T-helper 22 cell (primary cell): ENCODE data around the gene TCF23.
A peak's percentile ranks its signal among the peaks of the same experiment; 100 is the strongest.

Source experiments
- DNase-seq: peaks from one replicate; pipeline ENCODE4 v3.0.0-alpha.2; 2020; ENCODE audit warnings: low read depth

Gene TCF23

DNA sequence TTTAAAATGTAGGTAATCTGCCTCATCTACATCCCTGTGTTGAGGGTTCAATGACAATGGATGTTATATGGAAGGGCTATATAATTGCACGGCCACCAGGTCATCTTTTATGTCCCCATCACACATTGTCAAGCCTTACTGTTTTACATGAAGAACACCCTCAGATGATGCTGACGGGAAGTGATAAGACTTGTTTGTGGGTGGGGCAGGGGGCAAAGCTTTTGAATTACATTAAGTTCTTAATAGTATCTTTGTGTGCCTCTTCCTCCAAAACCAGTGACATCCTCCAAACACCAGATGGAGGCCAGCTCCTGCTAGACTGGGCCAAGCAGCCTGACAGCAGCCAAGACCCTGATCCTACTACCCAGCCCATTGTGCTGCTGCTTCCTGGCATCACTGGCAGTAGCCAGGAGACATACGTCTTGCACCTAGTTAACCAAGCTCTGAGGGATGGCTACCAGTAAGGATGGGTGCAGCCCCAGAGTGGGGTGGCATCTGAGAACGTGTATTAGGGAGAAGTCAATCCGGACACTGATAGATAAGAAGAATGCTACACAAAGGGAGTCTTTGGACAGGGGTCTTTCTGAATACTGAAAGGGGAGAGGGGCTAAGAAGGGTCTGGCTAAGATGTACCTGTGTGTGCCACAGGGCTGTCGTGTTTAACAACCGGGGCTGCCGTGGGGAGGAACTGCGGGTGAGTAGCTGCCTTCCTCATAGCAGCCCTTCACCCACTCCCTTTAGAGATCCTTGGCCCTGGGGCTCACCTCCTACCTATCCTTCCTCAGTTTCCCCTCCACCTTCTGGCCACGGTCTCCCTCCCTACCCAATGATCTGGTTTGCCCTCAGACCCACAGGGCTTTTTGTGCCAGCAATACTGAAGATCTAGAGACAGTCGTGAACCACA is 19.9 kb upstream of the TCF23 start:
- DNase-seq, result no peak

DNA sequence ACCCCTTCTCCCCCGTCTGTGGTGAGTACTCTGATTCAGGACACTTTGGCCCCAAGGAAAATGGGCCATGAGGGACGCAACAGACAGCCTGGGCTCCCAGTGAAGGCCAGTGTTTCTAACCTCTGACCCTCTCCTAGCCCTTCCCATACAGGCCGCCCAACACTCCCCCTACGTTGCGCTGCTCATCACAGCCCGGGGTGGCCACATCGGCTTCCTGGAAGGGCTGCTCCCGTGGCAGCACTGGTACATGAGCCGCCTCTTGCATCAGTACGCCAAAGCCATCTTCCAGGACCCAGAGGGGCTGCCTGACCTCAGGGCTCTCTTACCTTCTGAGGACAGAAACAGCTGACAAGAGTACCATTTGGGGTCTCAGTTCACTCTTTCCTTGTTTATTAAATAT is 18.4 kb upstream of the TCF23 start:
- DNase-seq, result no peak

DNA sequence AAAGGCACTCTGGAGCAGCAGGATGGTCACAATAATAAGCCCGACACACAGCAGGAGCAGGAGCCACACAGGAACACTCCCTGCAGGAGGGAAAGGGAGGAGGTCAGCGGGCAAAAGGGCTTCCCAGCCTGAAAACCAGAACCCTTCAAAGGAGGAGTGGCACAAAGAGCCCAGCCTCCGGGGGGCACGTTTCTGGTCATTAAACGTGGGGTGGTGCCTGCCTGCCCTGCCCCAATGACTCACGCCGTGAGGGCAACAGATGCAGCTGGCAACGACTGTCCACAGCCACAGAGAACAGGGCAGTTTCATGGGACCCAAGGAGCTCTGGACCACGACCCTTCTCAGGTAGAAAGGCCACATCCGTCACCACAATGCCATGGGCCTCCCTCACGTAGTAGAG is 17.4 kb upstream of the TCF23 start:
- no peak for DNase-seq

DNA sequence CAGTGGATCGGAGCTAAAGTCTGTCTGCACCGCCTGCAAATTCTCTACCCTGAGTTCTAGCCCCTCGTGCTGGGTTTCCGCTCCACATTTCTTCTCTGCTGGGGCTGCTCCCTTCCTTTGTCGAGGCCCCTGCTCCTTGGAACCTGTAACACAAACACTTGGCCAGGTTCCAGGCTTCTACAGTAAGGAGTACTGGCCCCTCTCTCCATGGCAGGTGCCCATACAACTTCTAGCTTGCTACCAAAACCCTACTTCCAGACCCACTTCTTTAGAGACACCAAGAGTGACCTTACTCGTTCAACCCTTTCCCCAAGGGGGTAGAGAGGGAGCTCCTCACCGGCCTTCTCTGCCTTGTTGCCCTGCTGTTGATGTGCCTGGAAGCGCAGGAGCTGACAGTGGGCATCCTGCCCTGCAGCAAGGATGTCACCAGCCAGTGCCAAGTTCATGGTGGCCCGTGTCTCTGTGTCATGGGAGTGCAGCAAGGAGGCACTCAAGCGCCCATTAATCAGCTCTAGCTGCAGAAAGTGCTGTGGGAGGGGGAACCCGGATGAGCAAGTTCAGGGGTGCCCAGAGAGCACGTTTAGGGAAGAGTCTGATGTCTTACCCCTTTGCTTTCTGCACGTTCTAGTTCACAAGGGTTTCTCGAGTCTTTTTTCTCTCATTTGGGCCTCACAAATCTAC is 15.5 kb upstream of the TCF23 start:
- no peak for DNase-seq

DNA sequence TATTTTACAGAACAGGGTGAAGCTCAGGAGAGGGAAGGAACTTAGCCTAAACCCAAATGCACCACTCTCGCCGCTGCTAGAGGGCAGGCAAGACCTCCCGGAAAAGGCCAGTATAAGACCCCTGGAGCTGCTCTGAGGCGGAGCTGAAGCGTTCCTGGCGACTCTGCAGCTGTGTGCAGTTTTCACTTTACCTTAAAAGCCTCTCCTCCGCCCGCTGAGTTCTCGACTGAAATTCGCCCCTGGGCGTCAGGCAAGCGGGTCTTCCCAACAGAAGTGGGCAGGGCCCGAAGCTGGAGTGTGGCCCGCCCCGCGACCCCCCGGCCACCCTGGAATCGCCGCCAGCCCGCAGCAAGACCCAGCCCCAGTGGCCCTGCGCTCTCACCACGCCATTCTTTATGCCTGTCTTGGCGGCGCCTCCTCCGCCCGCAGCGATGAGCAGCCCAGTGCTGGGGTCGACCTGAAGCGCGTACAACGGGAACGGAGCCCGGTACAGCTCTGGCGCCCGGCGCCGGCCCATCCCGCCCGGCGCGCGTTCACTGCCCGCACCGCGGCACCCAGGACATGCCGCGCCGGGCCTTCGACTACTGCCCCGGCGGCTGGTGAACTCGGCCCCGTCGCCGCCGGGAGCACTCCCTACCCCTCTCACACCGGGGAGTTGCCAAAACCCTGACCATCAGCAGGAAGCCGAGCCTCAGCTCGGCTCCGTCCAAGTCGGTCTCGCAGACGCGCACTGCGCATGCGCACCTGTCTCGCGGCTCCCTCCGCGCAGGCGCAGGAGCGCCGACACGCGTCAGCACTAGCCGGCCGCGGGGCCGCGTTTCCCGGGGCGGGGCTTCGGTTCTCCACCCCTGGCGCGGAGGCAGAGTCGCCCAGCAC is 14.7 kb upstream of the TCF23 start, which contains the start of gene PREB:
Gene PREB (minus strand): TSS at position 732 of the 876 bp plus-strand sequence. CDS start 215 bp downstream, at position 517.
- DNase-seq, result peak; percentile 94

DNA sequence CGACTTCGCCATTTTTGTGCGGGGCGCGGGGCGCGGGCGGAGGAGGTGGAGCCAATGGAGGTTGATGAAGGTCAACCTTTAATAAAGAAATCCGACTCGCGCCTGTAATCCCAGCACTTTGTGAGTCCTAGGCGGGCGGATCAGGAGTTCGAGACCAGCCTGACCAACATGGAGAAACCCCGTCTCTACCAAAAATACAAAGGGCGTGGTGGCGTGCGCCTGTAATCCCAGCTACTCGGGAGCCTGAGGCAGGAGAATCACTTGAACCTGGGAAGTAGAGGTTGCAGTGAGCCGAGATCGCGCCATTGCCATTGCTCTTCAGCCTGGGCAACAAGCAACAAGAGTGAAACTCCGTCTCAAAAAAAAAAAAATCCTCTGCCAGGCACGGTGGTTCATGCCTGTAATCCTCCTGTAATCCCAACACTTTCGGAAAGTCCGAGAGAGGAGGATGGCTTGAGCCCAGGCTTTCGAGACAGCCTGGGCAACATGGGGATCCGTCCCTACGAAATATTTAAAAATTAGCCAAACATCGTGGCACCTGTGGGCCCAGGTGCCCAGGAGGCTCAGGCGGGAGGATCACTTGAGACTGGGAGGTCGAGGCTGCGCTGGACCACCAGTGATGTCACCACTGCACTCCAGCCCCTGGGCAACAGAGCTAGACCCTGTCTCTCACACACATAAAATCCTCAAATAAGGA is 13.9 kb upstream of the TCF23 start:
- DNase-seq, result no peak

DNA sequence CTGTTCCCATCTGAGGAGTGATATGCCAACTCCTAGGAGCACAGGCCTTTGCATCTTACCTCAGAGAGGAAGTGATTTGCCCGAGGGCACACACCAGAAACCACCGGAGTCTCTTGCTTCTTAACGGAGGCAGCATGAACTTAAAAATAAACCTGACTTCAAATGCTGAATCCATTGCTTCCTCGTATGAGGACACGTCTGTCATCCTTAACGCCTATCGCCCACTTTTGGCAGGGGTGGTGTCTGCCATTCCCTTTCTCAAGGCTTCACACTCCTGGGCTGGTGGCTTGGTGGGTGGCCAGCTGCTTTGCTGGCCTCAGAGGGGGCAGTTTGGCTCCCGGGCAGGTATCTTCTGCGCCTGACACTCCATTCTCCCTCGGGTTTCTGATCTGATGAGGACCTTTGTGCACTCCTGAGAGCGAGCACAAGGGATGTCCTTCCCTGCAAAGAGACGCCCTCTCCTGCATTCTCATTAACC is 13.3 kb upstream of the TCF23 start:
- DNase-seq, result no peak

DNA sequence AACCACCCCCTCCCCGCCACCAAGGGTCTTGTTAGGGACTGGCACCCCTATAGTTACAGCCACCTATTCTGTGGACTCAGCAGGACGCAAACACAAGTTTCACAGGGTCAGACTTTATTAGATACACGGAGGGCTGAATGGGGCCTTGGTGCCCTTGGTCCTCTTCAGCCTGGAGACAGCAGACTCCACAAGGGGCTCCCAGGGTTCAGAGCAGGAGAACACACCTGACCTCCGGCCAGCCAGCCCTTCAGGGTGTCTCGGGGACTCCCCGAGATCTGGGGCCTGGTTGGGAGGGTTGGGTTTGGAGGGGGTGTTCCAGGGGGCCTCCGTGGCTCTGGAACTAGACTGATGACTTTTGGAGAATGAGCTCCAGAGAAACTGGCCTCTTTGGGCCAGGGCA is 12.1 kb upstream of the TCF23 start:
- no peak for DNase-seq

DNA sequence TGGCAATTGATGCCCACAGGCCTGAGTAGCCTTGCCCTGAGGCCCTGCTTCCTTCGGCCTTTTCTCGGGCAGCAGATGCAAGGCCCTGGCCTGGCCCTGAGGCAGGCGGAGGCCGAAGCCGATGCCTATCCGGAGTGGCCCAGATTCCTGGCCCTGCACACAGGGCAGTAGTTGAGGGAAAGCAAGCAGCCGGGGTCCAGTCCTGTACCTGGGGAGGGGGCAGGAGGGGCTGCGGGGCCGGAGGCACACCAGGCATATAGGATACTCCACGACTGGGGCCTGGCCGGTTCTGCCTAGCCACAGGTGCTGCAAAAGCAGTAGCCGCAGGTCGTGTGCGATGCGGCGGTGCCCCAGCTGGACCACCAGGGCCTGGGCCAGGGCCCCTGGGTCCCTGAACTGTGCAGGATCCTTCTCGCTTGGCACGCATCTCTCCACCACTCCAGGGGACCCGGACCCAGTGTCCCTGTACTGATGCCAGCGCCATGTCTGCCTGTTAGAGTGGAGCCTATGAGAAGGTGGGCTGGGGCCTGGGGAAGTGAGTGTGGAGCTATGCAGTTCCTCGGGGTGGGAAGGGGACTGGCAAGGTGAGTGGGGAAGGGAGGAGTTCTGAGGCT is 11.4 kb upstream of the TCF23 start:
- no peak for DNase-seq

DNA sequence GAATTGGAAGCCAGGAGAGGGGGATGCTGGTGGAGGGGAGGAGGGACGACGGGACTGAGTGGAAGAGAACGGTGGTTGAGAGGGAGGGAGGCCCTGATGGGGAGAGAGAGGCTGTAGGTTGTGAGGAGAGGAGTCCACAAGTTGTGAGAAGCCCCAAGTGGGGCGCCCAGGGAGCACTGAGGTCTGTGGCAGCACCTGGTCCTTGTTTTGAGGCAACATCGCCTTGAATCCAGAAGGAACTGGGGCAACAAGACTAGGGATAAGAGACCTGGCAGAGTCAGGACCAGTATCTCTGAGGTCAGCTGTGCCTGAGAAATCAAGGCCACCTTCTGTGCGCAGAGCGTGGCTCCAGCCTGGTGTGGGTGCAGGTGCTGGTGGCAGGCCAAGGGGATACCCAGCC is 10.7 kb upstream of the TCF23 start:
- DNase-seq, result no peak

DNA sequence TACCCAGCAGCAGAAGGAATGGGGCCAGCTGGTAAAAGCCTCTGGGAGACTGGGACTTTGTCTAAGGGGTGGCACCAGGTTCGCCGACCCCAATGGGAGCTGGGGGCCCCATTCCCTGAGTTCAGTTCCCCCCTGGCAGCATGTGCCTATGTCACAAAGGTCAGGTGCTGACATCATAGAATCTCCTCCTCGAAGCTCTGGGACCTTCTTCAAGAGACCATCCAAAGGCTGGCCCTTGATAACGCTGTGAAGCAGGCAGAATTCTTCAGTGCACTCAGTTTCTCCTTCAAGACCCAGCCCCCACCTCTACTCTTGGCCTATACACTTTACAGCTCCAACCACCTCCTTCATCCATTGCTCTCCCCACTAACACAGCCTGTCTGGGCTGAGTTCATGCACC is 9.5 kb upstream of the TCF23 start, which contains the start of gene PRR30:
Gene PRR30 (minus strand): TSS at position 101 of the 400 bp plus-strand sequence. CDS start 1,081 bp downstream, outside the sequence.
- no peak for DNase-seq

DNA sequence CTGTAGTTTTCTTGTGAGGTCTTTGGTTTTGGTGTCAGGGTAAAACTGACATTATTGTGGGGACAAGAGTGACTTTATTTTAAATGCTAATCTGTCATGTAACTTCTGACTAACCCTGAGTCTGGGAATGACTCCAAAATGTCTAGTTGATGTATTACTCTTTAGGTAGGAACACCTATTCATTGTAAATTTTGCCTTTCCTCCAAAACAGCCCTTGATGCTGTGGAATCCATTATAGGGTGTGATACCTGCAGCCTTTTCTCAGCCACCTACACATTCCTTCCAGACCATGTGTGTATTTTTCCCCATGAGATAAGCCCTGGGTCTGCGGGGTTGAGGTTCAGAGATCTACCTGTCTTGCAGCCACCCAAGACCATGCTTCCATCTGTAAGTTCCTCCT is 5.5 kb upstream of the TCF23 start:
- no peak for DNase-seq

DNA sequence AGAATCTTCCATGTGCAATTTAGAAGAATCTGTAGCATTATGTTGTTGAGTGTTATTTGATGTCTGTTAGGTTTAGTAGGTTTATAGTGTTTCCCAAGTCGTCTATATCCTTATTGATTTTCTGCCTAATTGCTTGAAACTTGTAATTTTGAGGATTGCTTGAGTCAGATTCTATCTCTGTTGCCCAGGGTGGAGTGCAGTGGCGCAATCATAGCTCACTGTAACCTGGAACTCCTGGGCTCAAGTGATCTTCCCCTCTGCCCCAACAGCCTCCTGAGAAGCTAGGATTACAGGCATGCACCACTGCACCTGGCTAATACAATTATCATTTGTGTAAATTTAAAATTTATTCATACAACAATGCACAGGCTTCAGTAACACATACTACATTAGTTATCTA is 3.1 kb upstream of the TCF23 start:
- no peak for DNase-seq

DNA sequence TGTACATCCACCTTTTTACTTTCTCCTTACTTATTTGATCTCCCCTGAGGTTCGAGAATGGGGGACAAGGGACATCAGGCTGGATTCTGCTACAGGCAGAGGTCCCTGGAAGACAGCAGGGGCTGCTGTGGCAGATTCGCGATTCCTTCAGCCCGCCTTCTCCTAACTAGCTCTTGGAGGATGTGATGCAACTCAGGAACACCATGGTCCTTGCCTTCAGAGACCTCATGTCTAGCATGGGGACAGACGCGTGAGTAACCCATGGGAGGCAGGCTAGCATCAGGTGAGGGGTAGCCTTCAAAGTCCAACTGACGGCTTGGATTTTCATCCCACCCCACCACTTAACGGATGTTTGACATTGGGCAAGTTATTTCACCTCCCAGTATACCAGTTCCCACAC is 869 bp upstream of the TCF23 start:
- DNase-seq, result no peak

DNA sequence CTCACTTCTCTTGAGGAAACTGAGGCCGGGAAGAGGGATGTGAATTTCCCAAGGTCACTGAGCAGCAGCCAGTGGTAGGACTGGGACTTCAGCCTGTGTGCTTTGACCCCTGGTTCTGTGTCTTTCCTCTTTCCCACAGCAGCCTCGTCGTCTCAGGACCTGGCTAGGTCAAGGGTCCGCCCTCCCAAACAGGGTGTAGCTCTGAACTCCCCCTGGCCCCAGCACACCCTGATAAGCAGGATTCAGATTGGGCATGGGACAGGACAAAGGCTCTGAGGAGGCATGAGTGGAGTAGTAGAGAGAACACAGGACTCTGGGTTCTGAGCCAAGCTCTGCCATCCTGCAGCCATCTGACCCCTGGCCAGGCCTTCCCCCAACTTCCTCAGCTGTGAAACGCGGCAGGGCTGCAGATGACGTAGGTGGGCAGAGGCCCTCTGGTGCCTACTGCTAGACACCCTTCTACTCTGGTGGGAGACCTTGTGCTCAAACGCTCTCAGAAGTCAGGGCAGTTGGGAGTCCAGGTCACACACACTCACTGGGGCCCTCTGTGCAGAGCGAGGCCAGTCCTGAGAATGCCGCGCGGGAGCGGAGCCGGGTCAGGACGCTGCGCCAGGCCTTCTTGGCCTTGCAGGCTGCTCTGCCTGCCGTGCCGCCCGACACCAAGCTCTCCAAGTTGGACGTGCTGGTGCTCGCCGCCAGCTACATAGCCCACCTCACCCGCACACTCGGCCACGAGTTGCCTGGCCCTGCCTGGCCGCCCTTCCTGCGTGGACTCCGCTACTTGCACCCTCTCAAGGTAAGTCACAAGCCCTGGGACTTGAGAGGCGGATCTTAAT is 984 bp downstream of the TCF23 start:
- no peak for DNase-seq

DNA sequence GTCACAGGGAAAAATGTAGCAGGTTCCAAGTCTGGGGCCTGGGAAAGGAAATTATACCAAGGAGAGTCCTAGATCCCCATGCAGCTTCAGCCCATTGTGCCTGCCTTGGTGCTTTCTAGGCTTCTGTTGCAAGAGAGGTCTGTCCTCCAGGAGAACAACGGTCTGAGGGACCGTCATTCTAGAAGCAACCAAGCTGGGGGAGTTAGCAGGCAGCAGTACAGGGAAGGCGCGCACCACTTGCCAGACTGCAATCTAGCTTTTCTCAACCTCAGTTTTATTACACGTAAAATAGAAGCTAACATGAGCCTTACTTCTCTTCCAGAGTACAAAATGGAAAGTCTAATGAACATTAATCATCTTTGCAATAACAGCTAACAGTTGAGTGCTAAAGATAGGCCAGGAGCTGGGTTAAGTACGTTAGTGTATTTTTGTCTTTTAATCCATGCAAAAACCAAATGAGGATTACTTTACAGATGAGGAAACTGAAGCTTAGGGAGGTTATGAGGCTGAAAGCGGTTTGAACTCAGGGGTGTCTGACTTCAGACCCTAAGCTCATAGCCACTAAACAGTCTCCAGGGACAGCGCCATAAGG is 1.9 kb downstream of the TCF23 start:
- DNase-seq, result no peak

DNA sequence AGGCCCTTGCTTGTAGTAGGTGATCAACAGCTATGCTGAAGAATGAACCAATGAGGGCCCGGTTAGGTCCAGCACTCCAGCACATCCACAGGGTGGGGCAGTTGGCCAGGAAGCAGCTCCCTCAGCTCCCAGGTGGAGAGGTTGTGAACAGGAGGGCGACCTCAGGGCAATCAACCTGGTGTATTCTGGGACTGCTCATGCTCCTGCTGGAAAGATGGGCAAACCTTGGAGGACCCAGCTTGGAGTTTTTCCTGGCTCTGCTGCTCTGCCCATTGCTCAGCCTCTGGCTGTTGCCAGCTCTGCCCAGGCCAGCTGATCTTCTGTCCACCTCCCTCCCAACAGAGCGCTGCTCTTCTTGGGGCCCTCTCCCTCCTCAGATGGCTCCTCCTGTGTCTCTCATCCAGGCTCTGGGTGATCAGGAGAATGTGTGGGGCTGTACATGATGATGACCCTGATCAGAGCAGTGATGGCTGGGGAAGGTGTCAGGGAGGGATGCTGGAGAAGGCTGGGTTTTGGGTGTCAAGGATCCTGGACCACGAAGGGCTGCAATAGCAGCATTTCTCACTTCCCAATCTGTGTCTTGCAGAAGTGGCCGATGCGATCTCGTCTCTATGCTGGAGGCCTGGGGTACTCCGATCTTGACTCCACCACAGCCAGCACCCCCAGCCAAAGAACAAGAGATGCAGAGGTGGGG is 3.4 kb downstream of the TCF23 start:
- no peak for DNase-seq

DNA sequence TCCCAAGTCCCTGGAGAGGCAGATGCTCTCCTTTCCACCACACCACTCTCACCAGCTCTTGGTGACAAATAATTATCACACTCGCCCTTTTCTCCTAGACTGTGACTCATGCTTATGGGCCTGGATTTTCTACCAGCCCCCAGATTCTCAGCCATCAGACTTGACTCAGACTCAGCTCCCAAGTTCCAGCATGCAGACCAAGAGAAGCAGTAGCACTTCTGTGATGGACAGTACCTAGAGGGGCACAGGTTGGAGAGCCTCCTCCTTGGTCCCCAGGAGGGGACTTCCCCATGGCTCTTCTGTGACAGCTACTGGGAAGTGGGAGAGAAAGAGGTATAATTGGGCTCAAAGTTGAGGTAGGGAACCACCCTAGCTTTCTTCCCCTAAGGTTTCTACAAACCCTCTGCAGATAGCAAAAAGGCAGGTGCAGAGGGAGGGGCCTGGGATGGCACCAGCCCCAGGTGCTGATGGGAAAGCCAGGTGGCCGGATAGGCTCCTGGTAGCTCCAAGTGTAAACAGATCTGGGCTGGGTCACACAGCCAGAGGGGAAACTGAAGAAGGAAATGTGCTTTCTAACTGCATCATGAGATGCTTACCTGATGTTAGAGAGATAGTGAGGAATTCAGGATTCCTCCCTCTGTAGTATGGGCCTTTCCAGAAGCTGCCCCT is 4.1 kb downstream of the TCF23 start:
- no peak for DNase-seq

DNA sequence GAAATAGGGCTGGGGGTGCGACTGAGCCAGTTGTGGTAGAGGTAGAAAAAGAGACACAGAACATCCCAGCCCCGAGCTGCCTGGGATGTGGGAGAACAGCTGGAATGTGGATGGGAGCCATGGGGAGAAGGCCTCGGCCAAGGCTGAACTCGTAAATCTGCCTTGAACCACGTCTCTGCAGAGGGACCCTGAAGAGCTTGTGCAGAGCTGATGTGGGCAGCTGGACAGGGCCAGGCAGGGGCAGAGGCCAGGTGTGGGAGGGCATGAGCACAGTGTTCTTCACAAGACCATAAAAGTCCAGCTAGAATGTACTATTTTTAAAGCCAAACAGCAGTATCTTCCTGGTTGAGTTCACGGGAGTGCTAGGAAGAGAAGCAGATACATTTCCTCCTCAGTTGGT is 5.7 kb downstream of the TCF23 start:
- DNase-seq, result no peak
